ENCODE data around the gene POLR1G. TPM values are rescaled to one million over a fixed set of nuclear protein-coding genes. Genes with fewer than 3 reads are reported as not detected.

The POLR1G gene
- total and polyA plus RNA-seq, 9 of the 15 experiments (the other 6 are each of a cell fraction or from before 2014, with no cell fraction given): 3.0 to 50.1 (median 27.4) TPM

GRCh38 chr19:45444318-45445041, 38.0 kb downstream of the POLR1G start (continued):
- TF ChIP-seq ZNF785 (CRISPR knock-in tag; IDR thresholded peaks at IDR 0.05): no peak
- peak in 1 of 3 experiments; percentile 27; a peak in 3 of 6 replicates for TF ChIP-seq CTCF (IDR thresholded peaks at IDR 0.05 in 2 of 3, conservative IDR thresholded peaks at IDR 0.05 in 1 of 3; ENCODE audit: insufficient read depth in 2 of 3, low read depth in 1 of 3, low read length in 3 of 3)
- TF ChIP-seq ZKSCAN1 (IDR thresholded peaks at IDR 0.05; ENCODE audit: low read depth, low read length): no peak
- TF ChIP-seq ATF7 (IDR thresholded peaks at IDR 0.05): peak; percentile 51; the same call in 1 of the 2 replicates
- TF ChIP-seq ETS1 (conservative IDR thresholded peaks at IDR 0.05; ENCODE audit: control insufficient read depth, low read depth, low read length): no peak; the same call in 1 of the 2 replicates
- TF ChIP-seq CGGBP1 (CRISPR knock-in tag; IDR thresholded peaks at IDR 0.05): no peak
- TF ChIP-seq ELF1 (tag; IDR thresholded peaks at IDR 0.05): no peak
- no peak for TF ChIP-seq MEIS2 (IDR thresholded peaks at IDR 0.05; ENCODE audit: partially characterized antibody)
- TF ChIP-seq GABPB1 (CRISPR knock-in tag; IDR thresholded peaks at IDR 0.05): 0 out of 2 replicates have a peak, but pooled peaks have one; percentile 51
- TF ChIP-seq MNT (conservative IDR thresholded peaks at IDR 0.05): peak; percentile 22 to 54; a peak in 2 of 4 replicates
- TF ChIP-seq ZBTB9 (CRISPR knock-in tag; IDR thresholded peaks at IDR 0.05): peak; percentile 71; the same call in 1 of the 2 replicates
- peak; percentile 78; the same call in 1 of the 2 replicates for TF ChIP-seq NR4A1 (CRISPR knock-in tag; IDR thresholded peaks at IDR 0.05)
- no peak for TF ChIP-seq NR4A1 (tag; IDR thresholded peaks at IDR 0.05)
- TF ChIP-seq ZNF174 (CRISPR knock-in tag; IDR thresholded peaks at IDR 0.05): no peak
- TF ChIP-seq ATF1 (CRISPR knock-in tag; IDR thresholded peaks at IDR 0.05): no peak
- TF ChIP-seq ATF1 (tag; IDR thresholded peaks at IDR 0.05): peak; percentile 2; the same call in 1 of the 2 replicates
- TF ChIP-seq ETV6 (IDR thresholded peaks at IDR 0.05; ENCODE audit: borderline replicate concordance in 1 of 2, low read depth in 2 of 2, low read length in 1 of 2): 0 out of 4 replicates have a peak, but pooled peaks of 1 of the 2 experiments have one; percentile 45
- TF ChIP-seq ETV6 (CRISPR knock-in tag; IDR thresholded peaks at IDR 0.05; ENCODE audit: borderline replicate concordance): no peak
- no peak for TF ChIP-seq CBX2 (IDR thresholded peaks at IDR 0.05; ENCODE audit: insufficient read depth, low read length, poor library complexity, severe bottlenecking)
- no peak for TF ChIP-seq HDGF (IDR thresholded peaks at IDR 0.05)
- TF ChIP-seq KDM4B (IDR thresholded peaks at IDR 0.05; ENCODE audit: borderline replicate concordance in 2 of 2, low read depth in 1 of 2): peak in 1 of 2 experiments; percentile 86; a peak in 2 of 4 replicates

Measured in K562 (cell line).